Mesenteric fat pad (tissue), 1 donor: ENCODE measurements around the gene ERAL1. TPM values are rescaled to one million over a fixed set of nuclear protein-coding genes. Genes with fewer than 3 reads are reported as not detected.
A peak's percentile ranks its signal among the peaks of the same experiment; 100 is the strongest.
"Not testable (repeated sequence)": the region's sequence is repeated elsewhere in the genome, so short reads cannot be mapped to it uniquely, and the experiment has no call there.

Source experiments
- DNase-seq: peaks from one replicate; pipeline ENCODE4 v3.0.0-alpha.2; 2020; ENCODE audit warnings: low spot score
- total RNA-seq: library from RNA; stranded (reverse); fragmentation: NEBNext Ultra II Directional; extraction: Animal tissue kit (Norgen Biotek cat#: 25700); gene quantifications from one replicate; pipeline ENCODE4 v1.2.1, GENCODE V29; 2021
- donor health status: DM: yes; HTN: yes; CAD: no.

Gene ERAL1
- total RNA-seq, 1 donor from 2014 or later, result 26.3 TPM

- no peak for DNase-seq
Measured at GRCh38 chr17:28878158-28878910, 23.5 kb downstream of the ERAL1 start.

GRCh38 chr17:28878981-28879380 is 24.2 kb downstream of the ERAL1 start:
- DNase-seq, result no peak

GRCh38 chr17:28879886-28880571 is 25.2 kb downstream of the ERAL1 start:
- no peak for DNase-seq

- no peak for DNase-seq
Measured at GRCh38 chr17:28880572-28880945, 25.7 kb downstream of the ERAL1 start.

GRCh38 chr17:28881533-28882056 is 26.8 kb downstream of the ERAL1 start:
- no peak for DNase-seq

- DNase-seq, result no peak
Measured at GRCh38 chr17:28882154-28882895, 27.5 kb downstream of the ERAL1 start.

GRCh38 chr17:28883967-28884702 is 29.3 kb downstream of the ERAL1 start:
- DNase-seq, result no peak

GRCh38 chr17:28885363-28885762 is 30.5 kb downstream of the ERAL1 start:
- no peak for DNase-seq

GRCh38 chr17:28885951-28886350 is 31.1 kb downstream of the ERAL1 start:
- DNase-seq, result no peak

- no peak for DNase-seq
Measured at GRCh38 chr17:28887871-28888471, 33.2 kb downstream of the ERAL1 start.

- DNase-seq, result no peak
Measured at GRCh38 chr17:28888832-28889231, 34.0 kb downstream of the ERAL1 start.

- no peak for DNase-seq
Measured at GRCh38 chr17:28889996-28890395, 35.2 kb downstream of the ERAL1 start.

GRCh38 chr17:28891201-28891600 is 36.4 kb downstream of the ERAL1 start:
- no peak for DNase-seq

- DNase-seq, result no peak
Measured at GRCh38 chr17:28892024-28892423, 37.2 kb downstream of the ERAL1 start.

GRCh38 chr17:28893248-28894183 is 38.7 kb downstream of the ERAL1 start:
- not testable (repeated sequence) for DNase-seq

GRCh38 chr17:28895794-28896447 is 41.1 kb downstream of the ERAL1 start:
- no peak for DNase-seq

- DNase-seq, result no peak
Measured at GRCh38 chr17:28896491-28896883, 41.7 kb downstream of the ERAL1 start.

GRCh38 chr17:28896884-28897768 is 42.3 kb downstream of the ERAL1 start, which contains the start of gene FLOT2:
TSS of gene FLOT2 (minus strand) at chr17:28897733. CDS start at chr17:28897574, 159 bp downstream.
- peak; percentile 91 for DNase-seq
